ENCODE results near the gene BAIAP2.

BAIAP2 gene

GRCh38 chr17:81090361-81091136 lies 55.6 kb downstream of the BAIAP2 start:
- H3K27ac ChIP-seq = no peak overlapping the region
- TF ChIP-seq ZFX (IDR thresholded peaks at IDR 0.05; ENCODE audit: borderline replicate concordance) = no peak
- TF ChIP-seq CTCF (IDR thresholded peaks at IDR 0.05) = no peak

DNA sequence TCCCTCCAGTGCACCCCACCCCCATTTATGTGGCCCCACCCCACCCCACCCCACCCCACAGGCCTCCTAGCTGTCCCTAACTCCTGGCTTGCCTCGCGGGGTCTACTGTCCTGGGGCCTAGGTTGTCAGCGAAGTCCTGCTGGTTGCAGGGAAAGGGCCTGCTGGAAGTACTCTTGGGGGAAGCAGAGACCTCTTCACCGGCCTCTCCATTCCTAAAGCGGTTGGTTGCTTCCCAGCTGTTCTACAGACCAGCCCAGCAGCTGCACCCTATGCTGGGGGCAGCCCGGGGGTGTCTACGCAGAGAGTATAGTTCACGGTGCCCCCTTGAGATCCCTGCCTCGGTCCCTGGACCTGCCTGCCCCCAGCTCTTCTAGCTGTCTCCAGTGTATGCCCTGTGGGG lies 56.2 kb downstream of the BAIAP2 start:
- no peak overlapping the region for H3K27ac ChIP-seq
- TF ChIP-seq CTCF (IDR thresholded peaks at IDR 0.05) = no peak
- no peak for TF ChIP-seq ZFX (IDR thresholded peaks at IDR 0.05; ENCODE audit: borderline replicate concordance)

GRCh38 chr17:81091774-81092517 lies 57.0 kb downstream of the BAIAP2 start:
- no peak for TF ChIP-seq CTCF (IDR thresholded peaks at IDR 0.05)
- TF ChIP-seq ZFX (IDR thresholded peaks at IDR 0.05; ENCODE audit: borderline replicate concordance) = no peak
- H3K27ac ChIP-seq = no peak overlapping the region

- H3K27ac ChIP-seq = no peak overlapping the region
- TF ChIP-seq ZFX (IDR thresholded peaks at IDR 0.05; ENCODE audit: borderline replicate concordance) (no peak), CTCF (IDR thresholded peaks at IDR 0.05) (no peak)
These were observed 57.7 kb downstream of the BAIAP2 start for GRCh38 chr17:81092518-81093095.

DNA sequence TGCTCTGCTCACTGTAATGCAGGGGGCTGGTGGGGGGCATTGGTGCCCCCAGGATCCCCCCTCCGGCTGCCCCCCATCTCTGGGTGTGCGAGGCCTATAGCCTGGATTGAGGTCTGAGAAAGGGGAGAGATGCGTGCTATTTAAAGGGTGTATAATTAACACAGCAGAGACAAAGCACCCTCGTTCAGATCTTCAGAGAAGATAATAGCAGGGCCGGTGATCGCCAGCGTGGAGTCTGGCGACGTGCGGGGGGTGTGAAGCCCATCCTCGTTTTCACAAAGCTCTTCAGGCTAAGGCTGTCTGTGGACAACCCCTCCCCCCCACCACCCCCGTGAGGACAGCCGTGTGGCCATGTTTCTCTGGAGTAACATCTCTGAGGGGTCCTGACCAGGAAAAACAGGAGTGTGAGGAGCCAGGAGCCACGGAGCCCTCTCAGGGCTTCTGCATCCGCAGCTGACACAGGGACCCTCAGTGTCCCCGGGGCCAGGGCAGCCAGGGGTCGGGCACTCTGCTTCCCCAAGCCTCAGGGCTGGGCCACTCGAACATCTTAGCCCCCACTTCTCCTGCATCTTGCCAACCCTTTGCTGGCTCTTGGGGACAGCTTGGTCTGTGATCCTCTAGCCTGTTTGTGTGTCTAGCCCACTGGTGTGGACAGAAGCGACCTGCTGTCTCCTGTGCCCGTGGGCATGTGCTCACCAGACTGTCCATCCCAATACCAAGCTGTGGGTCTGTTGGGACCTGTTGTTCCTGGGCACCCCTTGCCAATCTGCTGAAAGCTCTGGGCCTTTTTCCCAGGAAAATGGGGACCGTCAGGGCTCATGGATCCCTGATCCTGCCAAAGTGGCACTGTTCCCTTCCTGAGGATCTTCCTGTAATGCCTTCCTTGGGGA lies 58.9 kb downstream of the BAIAP2 start:
- H3K27ac ChIP-seq = no peak overlapping the region
- TF ChIP-seq CTCF (IDR thresholded peaks at IDR 0.05) (no peak), ZFX (IDR thresholded peaks at IDR 0.05; ENCODE audit: borderline replicate concordance) (no peak)

- H3K27ac ChIP-seq = no peak overlapping the region
- no peak for TF ChIP-seq ZFX (IDR thresholded peaks at IDR 0.05; ENCODE audit: borderline replicate concordance)
- TF ChIP-seq CTCF (IDR thresholded peaks at IDR 0.05) = no peak
These were observed 59.8 kb downstream of the BAIAP2 start for GRCh38 chr17:81094509-81095382.
